Measurements from ENCODE around the gene SLC6A12.

SLC6A12 gene

DNA sequence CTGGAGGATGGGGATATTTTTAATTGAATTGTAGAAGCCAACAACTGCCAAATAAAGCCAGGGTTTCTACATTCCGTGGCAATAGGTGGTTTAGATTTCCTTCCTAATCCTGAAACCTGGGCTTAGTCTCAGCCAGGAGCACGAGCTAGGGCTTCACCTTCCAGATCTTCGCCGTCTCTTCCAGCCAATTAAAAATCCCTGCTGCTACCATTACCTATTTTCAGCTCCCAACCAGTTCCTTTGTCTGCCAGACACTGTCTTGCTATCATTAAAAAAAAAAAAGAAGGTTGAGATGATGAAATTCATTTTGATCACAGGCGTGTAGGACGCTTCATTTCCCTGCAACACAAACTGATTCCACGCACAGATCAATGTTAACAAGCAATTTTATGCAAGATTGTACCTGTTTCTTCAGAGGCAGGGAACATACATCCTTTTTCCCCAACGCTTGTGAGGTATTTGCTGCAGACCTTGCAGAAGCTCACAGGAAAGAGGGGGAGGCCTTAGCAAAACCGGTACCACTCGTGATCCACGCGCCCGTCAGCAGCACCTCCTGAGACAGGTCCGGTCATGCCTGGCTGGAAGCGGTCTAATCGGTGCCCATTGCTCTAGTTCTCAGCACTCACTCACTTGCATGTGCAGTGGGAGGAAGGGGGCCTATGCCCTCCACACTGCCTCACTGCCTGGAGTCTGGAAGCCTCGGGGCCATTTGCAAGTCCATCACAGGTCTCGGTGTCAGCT lies 65.1 kb downstream of the SLC6A12 start:
- TF ChIP-seq, protein P1, sequence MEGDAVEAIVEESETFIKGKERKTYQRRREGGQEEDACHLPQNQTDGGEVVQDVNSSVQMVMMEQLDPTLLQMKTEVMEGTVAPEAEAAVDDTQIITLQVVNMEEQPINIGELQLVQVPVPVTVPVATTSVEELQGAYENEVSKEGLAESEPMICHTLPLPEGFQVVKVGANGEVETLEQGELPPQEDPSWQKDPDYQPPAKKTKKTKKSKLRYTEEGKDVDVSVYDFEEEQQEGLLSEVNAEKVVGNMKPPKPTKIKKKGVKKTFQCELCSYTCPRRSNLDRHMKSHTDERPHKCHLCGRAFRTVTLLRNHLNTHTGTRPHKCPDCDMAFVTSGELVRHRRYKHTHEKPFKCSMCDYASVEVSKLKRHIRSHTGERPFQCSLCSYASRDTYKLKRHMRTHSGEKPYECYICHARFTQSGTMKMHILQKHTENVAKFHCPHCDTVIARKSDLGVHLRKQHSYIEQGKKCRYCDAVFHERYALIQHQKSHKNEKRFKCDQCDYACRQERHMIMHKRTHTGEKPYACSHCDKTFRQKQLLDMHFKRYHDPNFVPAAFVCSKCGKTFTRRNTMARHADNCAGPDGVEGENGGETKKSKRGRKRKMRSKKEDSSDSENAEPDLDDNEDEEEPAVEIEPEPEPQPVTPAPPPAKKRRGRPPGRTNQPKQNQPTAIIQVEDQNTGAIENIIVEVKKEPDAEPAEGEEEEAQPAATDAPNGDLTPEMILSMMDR (IDR thresholded peaks at IDR 0.05; ENCODE audit: control insufficient read depth, insufficient read depth, low read depth, low read length, missing control alignments) = no peak
- H3K4me3 ChIP-seq (ENCODE audit: control insufficient read depth, low read depth, low read length) = no peak overlapping the region
- DNase-seq (ENCODE audit: low read depth) = no peak

DNA sequence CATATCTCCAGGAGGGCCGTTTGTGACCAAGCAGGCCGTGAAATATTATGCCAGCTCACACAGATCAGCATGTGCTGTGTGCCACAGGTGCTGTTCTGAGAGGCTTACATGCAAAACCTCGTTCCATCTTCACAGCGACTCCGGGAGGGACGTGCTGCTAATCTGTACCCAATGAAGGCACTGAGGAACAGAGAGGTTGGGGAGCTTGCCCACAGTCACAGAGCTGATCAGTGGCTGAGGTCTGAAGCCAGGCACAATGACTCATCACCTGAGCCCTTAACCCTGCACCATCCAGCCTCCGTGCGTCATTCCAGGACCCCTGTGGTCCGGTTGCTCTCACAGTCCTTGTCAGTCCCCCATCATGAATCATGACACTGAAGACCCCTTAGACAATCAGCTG lies 66.7 kb downstream of the SLC6A12 start:
- TF ChIP-seq, protein P1 (IDR thresholded peaks at IDR 0.05; ENCODE audit: control insufficient read depth, insufficient read depth, low read depth, low read length, missing control alignments) = no peak
- DNase-seq (ENCODE audit: low read depth) = no peak
- H3K4me3 ChIP-seq (ENCODE audit: control insufficient read depth, low read depth, low read length) = no peak overlapping the region

DNA sequence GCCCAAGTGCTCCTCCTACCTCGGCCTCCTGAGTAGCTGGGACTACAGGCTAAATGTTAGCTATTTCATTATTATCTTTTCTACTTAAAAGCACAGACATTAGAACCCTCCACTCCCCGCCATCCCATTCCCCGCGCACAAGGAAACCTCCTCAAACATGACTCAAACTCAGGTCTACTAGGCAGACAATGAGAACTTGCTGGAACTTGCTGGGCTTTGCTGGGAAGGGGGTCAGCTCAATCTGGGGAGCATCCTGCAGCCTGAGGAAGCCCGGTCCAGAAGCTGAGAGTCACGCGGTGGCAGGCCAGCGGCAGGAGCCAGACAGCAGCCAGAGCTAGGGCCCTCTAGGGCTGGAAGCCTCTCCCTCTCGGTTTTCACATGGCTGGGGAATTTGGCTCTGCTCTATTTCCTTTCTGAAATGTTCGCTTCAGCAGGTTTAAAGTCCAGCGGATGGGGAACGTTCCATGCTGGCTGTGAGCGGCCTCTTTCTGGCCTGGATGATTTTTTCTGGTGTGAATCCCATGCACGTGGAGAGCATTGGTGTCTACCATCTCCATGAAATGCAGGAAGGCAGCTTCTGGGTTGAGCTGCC lies 68.5 kb downstream of the SLC6A12 start:
- no peak for DNase-seq (ENCODE audit: low read depth)
- H3K4me3 ChIP-seq (ENCODE audit: control insufficient read depth, low read depth, low read length) = no peak overlapping the region
- TF ChIP-seq, protein P1 (IDR thresholded peaks at IDR 0.05; ENCODE audit: control insufficient read depth, insufficient read depth, low read depth, low read length, missing control alignments) = no peak

DNA sequence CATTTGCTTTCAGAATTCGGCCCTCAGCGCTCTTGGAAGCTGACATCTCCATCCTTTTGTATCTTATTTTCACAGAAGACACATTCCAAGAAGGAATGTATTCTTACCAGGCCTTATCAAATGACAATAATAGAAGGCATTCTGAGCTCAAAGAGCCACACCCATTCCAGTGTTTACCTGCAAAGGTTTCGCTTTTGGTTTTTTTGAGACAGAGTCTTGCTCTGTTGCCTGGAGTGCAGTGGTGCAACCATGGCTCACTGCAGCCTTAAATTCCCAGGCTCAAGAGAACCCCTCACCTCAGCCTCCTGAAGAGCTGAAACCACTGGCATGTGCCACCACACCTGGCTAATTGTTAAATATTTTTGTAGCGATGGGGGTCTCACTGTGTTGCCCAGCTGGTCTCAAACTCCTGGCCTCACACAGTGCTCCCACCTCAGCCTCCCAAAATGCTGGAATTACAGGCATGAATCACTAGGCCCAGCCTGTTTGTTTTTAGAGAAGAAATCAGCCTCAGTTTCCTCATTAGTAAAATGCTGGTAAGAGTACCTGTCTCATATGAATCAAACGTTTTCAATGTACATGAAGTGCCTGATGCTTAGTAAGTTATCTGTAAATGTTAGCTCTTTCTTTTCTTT lies 69.2 kb downstream of the SLC6A12 start:
- TF ChIP-seq, protein P1 (IDR thresholded peaks at IDR 0.05; ENCODE audit: control insufficient read depth, insufficient read depth, low read depth, low read length, missing control alignments) = no peak
- DNase-seq (ENCODE audit: low read depth) = no peak
- H3K4me3 ChIP-seq (ENCODE audit: control insufficient read depth, low read depth, low read length) = no peak overlapping the region

DNA sequence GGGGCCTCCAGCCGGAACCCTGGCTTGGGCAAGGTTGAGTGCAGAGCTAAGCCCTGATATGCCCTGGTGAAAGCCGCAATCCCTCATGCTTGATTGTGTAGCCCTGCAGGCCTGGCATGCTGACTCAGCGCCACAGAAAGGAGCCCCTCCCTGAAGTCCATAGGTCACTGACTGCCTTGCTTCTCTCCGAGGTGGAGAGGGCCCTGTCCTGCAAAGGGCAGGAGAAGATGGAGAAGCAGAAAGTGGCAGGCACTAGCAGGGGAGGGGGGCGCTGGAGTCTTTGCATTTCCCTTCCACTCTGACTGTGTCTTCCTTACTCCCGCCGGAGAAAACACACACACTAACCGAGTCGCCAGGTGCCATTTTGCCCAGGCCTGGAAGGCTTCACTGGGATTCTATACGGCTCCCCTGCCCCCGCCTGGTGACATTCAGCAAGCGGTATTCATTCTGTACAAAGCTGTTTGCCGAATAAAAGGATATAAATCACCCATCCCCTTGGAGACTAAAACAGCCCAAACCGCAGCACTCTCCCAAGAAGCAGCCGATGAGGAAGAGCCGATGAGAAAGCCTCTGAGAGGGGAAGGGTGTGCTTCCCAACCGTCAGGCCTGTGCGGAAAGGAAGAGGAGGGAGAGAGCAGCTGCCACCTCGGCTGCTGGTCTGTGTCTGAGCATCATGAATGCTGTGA lies 69.8 kb downstream of the SLC6A12 start:
- TF ChIP-seq, protein P1 (IDR thresholded peaks at IDR 0.05; ENCODE audit: control insufficient read depth, insufficient read depth, low read depth, low read length, missing control alignments) = no peak
- DNase-seq (ENCODE audit: low read depth) = no peak
- no peak overlapping the region for H3K4me3 ChIP-seq (ENCODE audit: control insufficient read depth, low read depth, low read length)

DNA sequence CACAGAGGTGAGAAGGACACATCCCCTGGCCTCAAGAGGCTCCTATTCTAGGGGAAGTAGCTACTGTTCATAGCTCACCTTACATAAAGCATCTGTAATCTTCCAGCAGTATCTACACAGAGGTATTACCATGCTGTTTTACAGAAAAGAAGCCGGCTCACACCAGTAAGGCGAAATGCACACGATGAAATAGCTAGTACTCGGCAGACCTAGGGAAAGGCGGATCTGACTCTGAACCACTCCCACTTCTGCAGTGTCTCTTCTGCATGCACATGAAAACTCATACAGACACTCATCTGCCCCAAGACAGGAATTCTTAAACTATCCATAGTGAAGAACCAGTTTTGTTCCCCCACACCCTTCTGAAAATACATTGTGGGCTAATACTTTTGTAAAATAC lies 73.8 kb downstream of the SLC6A12 start:
- no peak overlapping the region for H3K4me3 ChIP-seq (ENCODE audit: control insufficient read depth, low read depth, low read length)
- DNase-seq (ENCODE audit: low read depth) = no peak
- TF ChIP-seq, protein P1 (IDR thresholded peaks at IDR 0.05; ENCODE audit: control insufficient read depth, insufficient read depth, low read depth, low read length, missing control alignments) = no peak

All from AG09309 (cell line).